K562 (cell line): ENCODE measurements around the gene RHOA. TPM values are rescaled to one million over a fixed set of nuclear protein-coding genes. Genes with fewer than 3 reads are reported as not detected.

Experiments used
- ATAC-seq: fragments of 200-7000 bp; cut with Tn5 transposase; 3 replicates; pipeline ENCODE4 v1.9.1; 2020; ENCODE audit warnings: moderate library complexity
- BruUV-seq: library from RNA; stranded (reverse); fragments of 400-500 nt; replicated peaks from 2 replicates; lab custom pipeline; 2021; lab: Mats Ljungman, UMichigan
- CTCF ChIA-PET: fragments of 300-600 bp; formaldehyde crosslinking; extraction: SDS; loops from one replicate; lab custom pipeline; 2021; ENCODE audit warnings: low intra/inter-chr PET ratio; lab: Yijun Ruan, JAX
- POLR2A ChIA-PET: fragments of 300-600, 350-650 bp; sonication (Branson Sonifier 250); formaldehyde crosslinking; extraction: SDS; loops from one replicate; lab custom pipeline; 2021; ENCODE audit warnings: antibody characterized with exemption, inconsistent platforms; lab: Yijun Ruan, JAX
- DNase-seq, 4 experiments: peaks; one replicate each; pipeline versions ENCODE4 v3.0.0 to v3.0.0-alpha.2; 2011 to 2018; ENCODE audit warnings: low spot score in 3 of 4, mixed read lengths in 3 of 4; ENCODE audit errors: extremely low read depth in 1 of 4
- FAIRE-seq: peaks from 2 replicates; lab custom pipeline; 2011; peaks lifted over from hg19 to GRCh38; lab: Jason Lieb, UNC
- H2AFZ ChIP-seq: 2 replicates; pipeline ENCODE4 v1.6.0; 2011; ENCODE audit warnings: low read depth, low read length, control low read depth, inconsistent platforms
- H3K27ac ChIP-seq: fragments of 200-600 bp; 3 replicates; pipeline ENCODE4 v1.8.0; 2011; ENCODE audit warnings: low read depth, mild to moderate bottlenecking, control low read depth, inconsistent platforms, low read length, moderate library complexity, mixed read lengths; ENCODE audit errors: extremely low read depth
- H3K27me3 ChIP-seq, 2 experiments: fragments of 300-600 bp in 1 of 2; 2 replicates in 1 of 2; 3 replicates in 1 of 2; pipeline versions ENCODE4 v1.6.0 to v1.8.0; 2011; ENCODE audit warnings: inconsistent platforms in 2 of 2, low read length in 2 of 2, mild to moderate bottlenecking in 1 of 2, mixed read lengths in 1 of 2, moderate library complexity in 1 of 2; ENCODE audit not compliant: control insufficient read depth in 2 of 2, insufficient read depth in 2 of 2
- H3K36me3 ChIP-seq: fragments of 300-600 bp; 3 replicates; pipeline ENCODE4 v1.8.0; 2011; ENCODE audit warnings: mild to moderate bottlenecking, low read length, inconsistent platforms; ENCODE audit not compliant: control insufficient read depth, insufficient read depth
- H3K4me1 ChIP-seq, 2 experiments: fragments of 200-600 bp in 1 of 2; replicated peaks in 1 of 2; 2 replicates in 1 of 2; 3 replicates in 1 of 2; pipeline versions ENCODE4 v1.5.1 to v1.8.0; 2011; ENCODE audit warnings: inconsistent platforms in 2 of 2, low read length in 2 of 2, mild to moderate bottlenecking in 1 of 2, mixed read lengths in 1 of 2, moderate library complexity in 1 of 2; ENCODE audit not compliant: control insufficient read depth in 2 of 2, insufficient read depth in 2 of 2
- H3K4me2 ChIP-seq: 2 replicates; pipeline ENCODE4 v1.6.1; 2011; ENCODE audit warnings: low read length, control low read depth, inconsistent platforms, mixed read lengths; ENCODE audit not compliant: insufficient read depth
- H3K4me3 ChIP-seq: fragments of 200-600 bp; sonication (generic), shearing (Covaris generic); 2 replicates; pipeline ENCODE4 v1.5.1; 2016; ENCODE audit warnings: control low read depth, inconsistent platforms
- H3K79me2 ChIP-seq: fragments of 200-600 bp; 3 replicates; pipeline ENCODE4 v1.8.0; 2011; ENCODE audit warnings: low read length, inconsistent platforms; ENCODE audit not compliant: control insufficient read depth, insufficient read depth
- H3K9ac ChIP-seq, 2 experiments: 2 replicates each; pipeline versions ENCODE4 v1.6.0 to v1.6.1; 2011; ENCODE audit warnings: low read depth in 2 of 2, low read length in 2 of 2, control low read depth in 1 of 2, inconsistent platforms in 1 of 2, mild to moderate bottlenecking in 1 of 2, mixed read lengths in 1 of 2; ENCODE audit not compliant: insufficient read depth in 1 of 2
- H3K9me1 ChIP-seq: one replicate; pipeline ENCODE4 v1.6.0; 2011; ENCODE audit warnings: inconsistent platforms, mild to moderate bottlenecking, low read length, moderate library complexity; ENCODE audit not compliant: control insufficient read depth, insufficient read depth
- H3K9me3 ChIP-seq: replicated peaks from 2 replicates; pipeline ENCODE4 v1.5.1; 2011; ENCODE audit warnings: low read depth, low read length, inconsistent platforms; ENCODE audit not compliant: control insufficient read depth, insufficient read depth
- H4K20me1 ChIP-seq: replicated peaks from 2 replicates; pipeline ENCODE4 v1.6.1; 2011; ENCODE audit warnings: low read length, inconsistent platforms, mixed read lengths; ENCODE audit not compliant: control insufficient read depth, insufficient read depth
- FOXA1 ChIP-seq: fragments of 450-650 bp; IDR thresholded peaks from 2 replicates; pipeline ENCODE4 v1.6.1; 2016; ENCODE audit warnings: mild to moderate bottlenecking, borderline replicate concordance
- FOXJ2 ChIP-seq: fragments of 200-800 bp; sonication (Bioruptor generic); IDR thresholded peaks from 2 replicates; pipeline ENCODE4 v1.6.1; 2016; ENCODE audit warnings: missing genetic modification characterization, missing compliant biosample characterization
- NRF1 ChIP-seq, 2 experiments: fragments of 450-650 bp; IDR thresholded peaks in 1 of 2; conservative IDR thresholded peaks in 1 of 2; 2 replicates each; pipeline ENCODE4 v1.6.1; 2014; ENCODE audit warnings: mild to moderate bottlenecking in 2 of 2
- PYGO2 ChIP-seq: fragments of 450-650 bp; IDR thresholded peaks from 2 replicates; pipeline ENCODE4 v1.6.1; 2016; ENCODE audit warnings: mild to moderate bottlenecking, missing genetic modification characterization, moderate library complexity, missing compliant biosample characterization
- ZBTB49 ChIP-seq: sonication (generic); formaldehyde crosslinking; IDR thresholded peaks from 2 replicates; pipeline ENCODE4 v1.8.0; 2022; ENCODE audit warnings: missing genetic modification reagents, mild to moderate bottlenecking, borderline replicate concordance
- ZNF407 ChIP-seq: fragments of 450-650 bp; IDR thresholded peaks from 2 replicates; pipeline ENCODE4 v1.6.1; 2016; ENCODE audit warnings: low read depth
- ZNF639 ChIP-seq, 2 experiments: fragments of 200-800 bp in 1 of 2; sonication (Bioruptor generic) in 1 of 2; sonication (generic) in 1 of 2; formaldehyde crosslinking in 1 of 2; IDR thresholded peaks in 1 of 2; conservative IDR thresholded peaks in 1 of 2; 2 replicates each; pipeline versions ENCODE4 v1.5.0 to v1.6.1; 2016 to 2020; ENCODE audit warnings: missing compliant biosample characterization in 1 of 2, missing genetic modification characterization in 1 of 2, missing genetic modification reagents in 1 of 2
- WGBS: fragments of 100-300 bp; shearing (Covaris generic); methylation state at CpG from one replicate; pipeline ENCODE4 v1.1.6; 2016; ENCODE audit warnings: low coverage, mixed read lengths; ENCODE audit not compliant: insufficient coverage; ENCODE audit errors: missing lambda C conversion rate; 5-methylcytosine and 5-hydroxymethylcytosine counted together
- in situ Hi-C: fragments of 300-500 bp; cut with MboI; formaldehyde crosslinking; loops from 4 replicates; pipeline ENCODE4 v1.15.0; 2018; ENCODE audit warnings: inconsistent platforms, mixed read lengths
- intact Hi-C: fragments of 100-400 bp; cut with micrococcal nuclease; formaldehyde crosslinking; loops from 2 replicates; pipeline ENCODE4 v1.14.2; 2022
- polyA plus RNA-seq, 8 experiments: library from polyadenylated mRNA; depleted of rRNA in 4 of 8; stranded (reverse) in 5 of 8; unstranded in 3 of 8; fragments of >200 nt; fragmentation: Nextera tagmentation in 2 of 8; fragmentation: Illumina TruSeq in 1 of 8; extraction: Ambion mirVana in 2 of 8; extraction: Trizol in 1 of 8; gene quantifications; 2 replicates each; pipeline versions ENCODE4 v1.2.1 to v1.2.3, GENCODE V29; 2011 to 2014; ENCODE audit warnings: inconsistent platforms in 1 of 8, missing spikeins in 1 of 8
- total RNA-seq, 7 experiments: library from RNA; depleted of rRNA in 6 of 7; stranded (reverse); fragments of >200 nt in 6 of 7; fragmentation: Illumina TruSeq in 2 of 7; extraction: Trizol in 2 of 7; gene quantifications; 2 replicates each; pipeline versions ENCODE4 v1.2.1 to v1.2.3, GENCODE V29; 2011 to 2021; ENCODE audit warnings: low replicate concordance in 1 of 7

Gene RHOA
- total and polyA plus RNA-seq, 9 of the 15 experiments (the other 6 are each of a cell fraction or from before 2014, with no cell fraction given) = 136 to 540 (median 236) TPM

- Histone ChIP-seq H3K9ac (no peak overlapping the region), H3K4me3 (no peak overlapping the region), H3K27ac (no peak overlapping the region), H2AFZ (no peak overlapping the region), H3K9me1 (no peaks in the 10 kb centered on the region), H3K4me1 (no peaks in the 10 kb centered on the region; a peak in 1 of 5 replicates), H3K36me3 (peaks cover 47% of the 10 kb centered on the region; the same call in 2 of the 3 replicates), H3K9me3 (no peaks in the 10 kb centered on the region), H3K4me2 (no peak overlapping the region), H4K20me1 (no peaks in the 10 kb centered on the region), H3K79me2 (no peaks in the 10 kb centered on the region), H3K27me3 (no peaks in the 10 kb centered on the region)
- ATAC-seq = no peak
- ChIA-PET CTCF (no interaction called here), POLR2A (interaction anchor here (0.7 kb wide), 1 partner anchor 11 kb away, joined by 3 read pairs; no protein-coding TSS in a partner anchor)
- in situ Hi-C loops = no loop called here
- DNase-seq = no peak
- FAIRE-seq = no peak
- intact Hi-C loops = no loop called here
- WGBS = 100% methylated on average over 1 of the region's 1 CpG
- no TSS peak for BruUV-seq
- TF ChIP-seq NRF1 (conservative IDR thresholded peaks at IDR 0.05 in 1 of 2, IDR thresholded peaks at IDR 0.05 in 1 of 2) (no peak), FOXA1 (no peak), ZNF407 (no peak), PYGO2 (tag) (no peak), ZBTB49 (CRISPR knock-in tag) (no peak), ZNF639 (CRISPR knock-in tag; conservative IDR thresholded peaks at IDR 0.05 in 1 of 2, IDR thresholded peaks at IDR 0.05 in 1 of 2) (no peak), FOXJ2 (tag) (no peak)
These were observed 97.7 kb downstream of the RHOA start for GRCh38 chr3:49313896-49314688.
